SK-MEL-5 (cell line): ENCODE data around the gene MYL7. TPM values are rescaled to one million over a fixed set of nuclear protein-coding genes. Genes with fewer than 3 reads are reported as not detected.
"Not testable (repeated sequence)": the region's sequence is repeated elsewhere in the genome, so short reads cannot be mapped to it uniquely, and the experiment has no call there.

Experiments used
- DNase-seq: peaks from one replicate; pipeline ENCODE4 v3.0.0-alpha.2; 2016; ENCODE audit warnings: low read depth, low spot score
- in situ Hi-C: cut with HindIII; loops from 2 replicates; pipeline ENCODE4 v1.10.0; 2016; ENCODE audit warnings: low sequenced_read_pairs, high pct_unique_total_duplicates, low pct_unique_long_range_greater_than_20kb
- total RNA-seq: library from RNA; depleted of rRNA; stranded (reverse); fragments of >200 nt; shearing (Covaris generic); gene quantifications from 2 replicates; pipeline ENCODE4 v1.2.3, GENCODE V29; 2014

MYL7 gene
- total RNA-seq, 1 experiment from 2014 or later = not detected

DNA sequence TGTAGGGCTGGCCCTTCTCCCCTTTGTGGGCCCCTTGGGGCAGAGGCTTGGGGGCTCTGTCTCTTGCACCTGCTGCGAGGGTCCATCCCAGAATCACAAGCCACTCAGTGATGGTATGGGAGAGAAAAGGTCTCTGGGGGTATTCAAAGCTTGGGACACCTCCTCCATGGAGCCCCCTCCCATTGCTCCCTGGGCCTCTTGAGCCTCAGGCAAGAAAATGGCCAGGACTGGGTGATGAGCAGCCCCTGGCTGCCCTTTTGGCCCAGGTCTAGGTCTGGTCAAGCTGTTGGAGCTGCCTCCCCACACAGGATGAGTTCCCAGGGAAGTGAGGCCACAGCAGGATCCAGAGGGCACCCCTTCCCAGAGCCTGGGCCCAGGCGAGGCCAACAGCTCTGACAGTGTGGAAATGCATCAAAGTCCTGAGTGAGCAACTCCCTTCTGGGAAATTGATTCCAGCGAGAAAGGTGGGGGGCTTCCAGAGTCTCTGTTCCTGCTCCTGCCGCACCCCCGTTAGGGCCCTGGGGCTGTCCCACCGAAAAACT, 3.4 kb upstream of the MYL7 start:
- DNase-seq = no peak
- in situ Hi-C loops = no loop called here

- in situ Hi-C loops = no loop called here
- no peak for DNase-seq
These were observed 2.6 kb upstream of the MYL7 start for GRCh38 chr7:44143646-44144250.

- in situ Hi-C loops = no loop called here
- no peak for DNase-seq
These were observed 896 bp upstream of the MYL7 start for GRCh38 chr7:44142028-44142427.

DNA sequence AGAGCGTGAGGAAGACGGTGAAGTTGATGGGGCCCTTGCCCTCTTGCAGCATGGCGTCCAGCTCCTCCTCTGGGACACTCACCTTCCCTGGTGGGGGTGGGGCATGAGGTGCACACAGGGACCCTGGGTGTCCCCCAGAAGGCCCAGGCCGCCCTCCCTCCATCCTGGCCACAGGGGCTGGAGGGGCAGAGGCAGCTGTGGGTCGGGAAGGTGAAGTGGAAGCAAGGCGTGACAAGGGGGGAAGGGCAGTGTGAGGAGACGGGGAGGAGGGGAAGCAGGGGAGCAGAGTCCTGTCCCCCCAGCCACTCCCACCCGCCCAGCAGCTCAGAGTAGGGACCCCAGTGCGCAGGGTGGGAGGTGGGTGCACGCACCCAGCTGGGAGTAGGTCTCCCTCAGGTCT, 791 bp downstream of the MYL7 start:
- in situ Hi-C loops = no loop called here
- no peak for DNase-seq

- in situ Hi-C loops = no loop called here
- DNase-seq = no peak
These were observed 1.7 kb downstream of the MYL7 start for GRCh38 chr7:44139311-44140010.

GRCh38 chr7:44138698-44139097, 2.4 kb downstream of the MYL7 start:
- in situ Hi-C loops = no loop called here
- DNase-seq = no peak

DNA sequence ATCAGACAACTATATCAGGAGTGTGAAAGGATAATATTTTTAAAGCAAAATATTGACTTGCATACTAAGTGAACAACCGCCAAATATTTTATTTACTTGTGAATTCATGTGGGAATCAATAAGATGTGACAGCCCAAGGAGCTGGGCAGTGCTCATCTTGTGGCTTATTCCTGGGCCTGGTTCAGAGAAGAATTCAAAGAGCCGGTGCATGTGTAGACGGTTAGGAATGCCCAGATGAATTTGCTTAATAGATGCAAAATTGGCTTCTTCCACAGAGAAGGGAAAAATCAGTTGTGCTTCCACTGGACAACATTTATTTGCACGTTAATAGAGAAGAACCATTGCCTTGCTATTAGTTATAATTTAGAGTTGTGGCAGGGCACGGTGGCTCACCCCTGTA, 4.4 kb downstream of the MYL7 start:
- in situ Hi-C loops = no loop called here

GRCh38 chr7:44134943-44135628, 6.0 kb downstream of the MYL7 start:
- in situ Hi-C loops = no loop called here
- no peak for DNase-seq

More for the DNA sequence above, 4.4 kb downstream of the MYL7 start:
- no peak for DNase-seq

- in situ Hi-C loops = no loop called here
- DNase-seq = no peak
These were observed 7.8 kb downstream of the MYL7 start for GRCh38 chr7:44133295-44133694.

- no peak for DNase-seq
- in situ Hi-C loops = no loop called here
These were observed 9.1 kb downstream of the MYL7 start for GRCh38 chr7:44132039-44132438.

GRCh38 chr7:44131173-44132029, 9.7 kb downstream of the MYL7 start:
- in situ Hi-C loops = no loop called here

GRCh38 chr7:44128721-44129582, 12.2 kb downstream of the MYL7 start:
- in situ Hi-C loops = no loop called here
- DNase-seq = no peak

More at GRCh38 chr7:44131173-44132029, 9.7 kb downstream of the MYL7 start:
- peak; percentile 57 for DNase-seq

- in situ Hi-C loops = no loop called here
- no peak for DNase-seq
These were observed 14.0 kb downstream of the MYL7 start for GRCh38 chr7:44127161-44127560.

DNA sequence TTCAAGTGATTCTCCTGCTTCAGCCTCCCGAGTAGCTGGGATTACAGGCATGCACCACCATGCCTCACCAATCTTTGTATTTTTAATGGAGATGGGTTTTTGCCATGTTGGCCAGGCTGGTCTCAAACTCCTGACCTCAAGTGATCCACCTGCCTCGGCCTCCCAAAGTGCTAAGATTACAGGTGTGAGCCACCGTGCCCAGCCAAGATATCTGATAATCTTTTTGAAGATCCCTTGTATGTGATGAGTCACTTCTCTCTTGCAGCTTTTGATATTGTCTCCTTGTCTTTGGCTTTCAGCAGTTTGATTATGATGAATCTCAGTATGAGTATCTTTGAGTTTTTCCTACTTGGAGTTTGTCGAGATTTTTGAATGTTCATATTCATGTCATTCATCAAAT, 14.6 kb downstream of the MYL7 start:
- DNase-seq, in situ Hi-C loops: not testable (repeated sequence)

- DNase-seq = no peak
- in situ Hi-C loops = no loop called here
These were observed 16.3 kb downstream of the MYL7 start for GRCh38 chr7:44124822-44125202.

GRCh38 chr7:44123190-44124003, 17.7 kb downstream of the MYL7 start, which contains the start of gene POLD2:
Gene POLD2 (minus strand): TSS chr7:44123548. CDS start chr7:44122053, 1,495 bp downstream.
- in situ Hi-C loops = no loop called here
- DNase-seq = peak; percentile 98
